GM21529 (cell line): ENCODE results near the gene PLEKHB2.
A peak's percentile ranks its signal among the peaks of the same experiment; 100 is the strongest.
"Not testable (repeated sequence)": the region's sequence is repeated elsewhere in the genome, so short reads cannot be mapped to it uniquely, and the experiment has no call there.

ENCODE experiments used
- ATAC-seq: cut with Tn5 transposase; IDR thresholded peaks from one replicate; pipeline ENCODE4 v1.9.1; 2021; ENCODE audit not compliant: unreplicated experiment

The PLEKHB2 gene

GRCh38 chr2:131105156-131105949 is at the start of gene PLEKHB2:
Gene PLEKHB2, plus strand, starts transcription at chr2:131105336. Its CDS starts 15,606 bp downstream, at chr2:131120942.
- ATAC-seq = peak; percentile 72

GRCh38 chr2:131056204-131056931 is 48.8 kb upstream of the PLEKHB2 start:
- no peak for ATAC-seq

GRCh38 chr2:131056932-131057287 is 48.2 kb upstream of the PLEKHB2 start:
- no peak for ATAC-seq

GRCh38 chr2:131058214-131058843 is 46.8 kb upstream of the PLEKHB2 start:
- ATAC-seq = no peak

GRCh38 chr2:131058920-131059319 is 46.2 kb upstream of the PLEKHB2 start:
- ATAC-seq = no peak

GRCh38 chr2:131063501-131064283 is 41.4 kb upstream of the PLEKHB2 start:
- no peak for ATAC-seq

GRCh38 chr2:131064589-131065512 is 40.3 kb upstream of the PLEKHB2 start:
- ATAC-seq = no peak

GRCh38 chr2:131067465-131068125 is 37.5 kb upstream of the PLEKHB2 start:
- ATAC-seq = no peak

GRCh38 chr2:131068172-131068571 is 37.0 kb upstream of the PLEKHB2 start:
- ATAC-seq = not testable (repeated sequence)

- not testable (repeated sequence) for ATAC-seq
Observed at GRCh38 chr2:131075578-131075977, 29.6 kb upstream of the PLEKHB2 start.

- ATAC-seq = no peak
Observed at GRCh38 chr2:131076707-131077106, 28.4 kb upstream of the PLEKHB2 start.

- no peak for ATAC-seq
Observed at GRCh38 chr2:131077182-131077846, 27.8 kb upstream of the PLEKHB2 start.

GRCh38 chr2:131077966-131078365 is 27.2 kb upstream of the PLEKHB2 start:
- no peak for ATAC-seq

- not testable (repeated sequence) for ATAC-seq
Observed at GRCh38 chr2:131079931-131080330, 25.2 kb upstream of the PLEKHB2 start.

- ATAC-seq = no peak
Observed at GRCh38 chr2:131081190-131081589, 23.9 kb upstream of the PLEKHB2 start.

- no peak for ATAC-seq
Observed at GRCh38 chr2:131085646-131086045, 19.5 kb upstream of the PLEKHB2 start.

- ATAC-seq = no peak
Observed at GRCh38 chr2:131092458-131093005, 12.6 kb upstream of the PLEKHB2 start.

GRCh38 chr2:131093006-131093695 is 12.0 kb upstream of the PLEKHB2 start, which contains the start of gene FAM168B:
Gene FAM168B, minus strand, starts transcription at chr2:131093460. Its CDS starts 10,814 bp downstream, at chr2:131082646.
- ATAC-seq = peak; percentile 82
